Keratinocyte (primary cell): ENCODE measurements around the gene AGAP1. TPM values are rescaled to one million over a fixed set of nuclear protein-coding genes. Genes with fewer than 3 reads are reported as not detected.

ENCODE experiments used
- DNase-seq: peaks from one replicate; pipeline ENCODE4 v3.0.0-alpha.2; 2011; ENCODE audit warnings: low read depth, missing footprints, low spot score
- FAIRE-seq: peaks from 2 replicates; lab custom pipeline; 2011; peaks lifted over from hg19 to GRCh38; lab: Jason Lieb, UNC
- H2AFZ ChIP-seq: 2 replicates; pipeline ENCODE4 v1.6.0; 2012; ENCODE audit warnings: low read length, control low read depth, inconsistent platforms; ENCODE audit not compliant: control insufficient read depth
- H3K27ac ChIP-seq: 2 replicates; pipeline ENCODE4 v1.5.1; 2011; ENCODE audit warnings: low read length; ENCODE audit not compliant: control insufficient read depth, insufficient read depth
- H3K27me3 ChIP-seq: 3 replicates; pipeline ENCODE4 v1.6.0; 2011; ENCODE audit warnings: low read length; ENCODE audit not compliant: control insufficient read depth, insufficient read depth; ENCODE audit errors: extremely low read depth
- H3K36me3 ChIP-seq, 2 experiments: 2 replicates in 1 of 2; 3 replicates in 1 of 2; pipeline ENCODE4 v1.5.1; 2011; ENCODE audit warnings: low read length in 2 of 2, mild to moderate bottlenecking in 1 of 2; ENCODE audit not compliant: control insufficient read depth in 2 of 2, insufficient read depth in 2 of 2; ENCODE audit errors: extremely low read depth in 1 of 2
- H3K4me1 ChIP-seq: 3 replicates; pipeline ENCODE4 v1.5.1; 2011; ENCODE audit warnings: low read length; ENCODE audit not compliant: control insufficient read depth, insufficient read depth; ENCODE audit errors: extremely low read depth
- H3K4me2 ChIP-seq: 3 replicates; pipeline ENCODE4 v1.6.0; 2011; ENCODE audit warnings: low read depth, low read length; ENCODE audit not compliant: control insufficient read depth, insufficient read depth; ENCODE audit errors: extremely low read depth
- H3K4me3 ChIP-seq, 3 experiments: fragments of 200-600 bp in 1 of 3; sonication (generic) in 1 of 3; 2 replicates in 2 of 3; 3 replicates in 1 of 3; pipeline ENCODE4 v1.5.1; 2011 to 2016; ENCODE audit warnings: low read length in 3 of 3, mild to moderate bottlenecking in 3 of 3, control low read depth in 2 of 3, inconsistent platforms in 1 of 3, low read depth in 1 of 3, mixed read lengths in 1 of 3, mixed run types in 1 of 3, moderate library complexity in 1 of 3; ENCODE audit not compliant: control insufficient read depth in 2 of 3, insufficient read depth in 2 of 3; ENCODE audit errors: extremely low read depth in 1 of 3
- H3K79me2 ChIP-seq: 2 replicates; pipeline ENCODE4 v1.6.0; 2012; ENCODE audit warnings: low read length; ENCODE audit not compliant: control insufficient read depth, insufficient read depth
- H3K9ac ChIP-seq: 3 replicates; pipeline ENCODE4 v1.6.0; 2011; ENCODE audit warnings: low read length; ENCODE audit not compliant: control insufficient read depth, insufficient read depth; ENCODE audit errors: extremely low read depth
- H3K9me1 ChIP-seq: 3 replicates; pipeline ENCODE4 v1.6.0; 2011; ENCODE audit warnings: low read length; ENCODE audit not compliant: control insufficient read depth, insufficient read depth; ENCODE audit errors: extremely low read depth
- H3K9me3 ChIP-seq: 2 replicates; pipeline ENCODE4 v1.5.1; 2012; ENCODE audit warnings: low read depth, low read length; ENCODE audit not compliant: control insufficient read depth
- H4K20me1 ChIP-seq: 3 replicates; pipeline ENCODE4 v1.6.0; 2011; ENCODE audit warnings: low read length; ENCODE audit not compliant: control insufficient read depth, insufficient read depth; ENCODE audit errors: extremely low read depth
- EZH2 ChIP-seq: IDR thresholded peaks from one replicate; pipeline ENCODE4 v1.6.1; 2012; ENCODE audit warnings: inconsistent platforms, mild to moderate bottlenecking, low read length, moderate library complexity
- dilution Hi-C: fragments of 300-500 bp; cut with MboI; formaldehyde crosslinking; loops from one replicate; pipeline ENCODE4 v1.7.0; 2020; ENCODE audit warnings: low sequenced_read_pairs; ENCODE audit not compliant: extremely low pct_ligation_motif_present
- polyA plus RNA-seq, 5 experiments: library from polyadenylated mRNA; depleted of rRNA in 3 of 5; stranded (reverse) in 3 of 5; stranded (forward) in 1 of 5; unstranded in 1 of 5; fragments of >200 nt; gene quantifications; 1 replicate in 1 of 5; 2 replicates in 3 of 5; 3 replicates in 1 of 5; pipeline versions ENCODE4 v1.2.1 to v1.2.3, GENCODE V29; 2011 to 2012; ENCODE audit warnings: missing spikeins in 2 of 5, low read depth in 1 of 5, low replicate concordance in 1 of 5
- TF ChIP-seq, protein P1 (sequence below), 3 experiments: IDR thresholded peaks in 1 of 3; conservative IDR thresholded peaks in 1 of 3; optimal IDR thresholded peaks in 1 of 3; 2 replicates in 2 of 3; 3 replicates in 1 of 3; pipeline versions ENCODE3 to v1.5.1; 2011; ENCODE audit warnings: low read length in 3 of 3, mild to moderate bottlenecking in 3 of 3, moderate library complexity in 2 of 3, control low read depth in 1 of 3, inconsistent platforms in 1 of 3; ENCODE audit not compliant: insufficient read depth in 2 of 3; ENCODE audit errors: extremely low read depth in 1 of 3

Gene AGAP1
- polyA plus RNA-seq, 1 donor (not counting 4 experiments of a cell fraction or from before 2014, with no cell fraction given) = 12.6 TPM

DNA sequence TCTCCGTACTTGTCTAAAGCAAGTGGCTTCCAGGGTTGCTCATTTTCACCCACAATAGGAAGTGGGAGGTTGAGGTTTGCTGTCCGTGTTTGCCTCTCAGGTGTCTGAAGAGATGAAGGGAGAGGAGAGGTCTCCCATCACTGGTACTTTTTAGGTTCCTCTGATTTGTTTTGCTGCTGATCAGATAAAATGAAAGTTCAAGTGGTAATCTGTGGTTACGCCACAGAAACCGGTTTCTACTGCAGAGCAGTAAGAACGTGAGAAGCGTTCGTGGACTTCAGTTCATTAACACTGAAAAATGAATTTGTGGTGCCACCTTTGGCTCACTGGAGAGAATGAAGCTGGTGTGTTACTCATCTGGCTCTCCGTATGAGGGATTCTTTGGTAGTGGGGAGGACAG, 556.1 kb downstream of the AGAP1 start:
- no peak for TF ChIP-seq EZH2
- TF ChIP-seq, protein P1, sequence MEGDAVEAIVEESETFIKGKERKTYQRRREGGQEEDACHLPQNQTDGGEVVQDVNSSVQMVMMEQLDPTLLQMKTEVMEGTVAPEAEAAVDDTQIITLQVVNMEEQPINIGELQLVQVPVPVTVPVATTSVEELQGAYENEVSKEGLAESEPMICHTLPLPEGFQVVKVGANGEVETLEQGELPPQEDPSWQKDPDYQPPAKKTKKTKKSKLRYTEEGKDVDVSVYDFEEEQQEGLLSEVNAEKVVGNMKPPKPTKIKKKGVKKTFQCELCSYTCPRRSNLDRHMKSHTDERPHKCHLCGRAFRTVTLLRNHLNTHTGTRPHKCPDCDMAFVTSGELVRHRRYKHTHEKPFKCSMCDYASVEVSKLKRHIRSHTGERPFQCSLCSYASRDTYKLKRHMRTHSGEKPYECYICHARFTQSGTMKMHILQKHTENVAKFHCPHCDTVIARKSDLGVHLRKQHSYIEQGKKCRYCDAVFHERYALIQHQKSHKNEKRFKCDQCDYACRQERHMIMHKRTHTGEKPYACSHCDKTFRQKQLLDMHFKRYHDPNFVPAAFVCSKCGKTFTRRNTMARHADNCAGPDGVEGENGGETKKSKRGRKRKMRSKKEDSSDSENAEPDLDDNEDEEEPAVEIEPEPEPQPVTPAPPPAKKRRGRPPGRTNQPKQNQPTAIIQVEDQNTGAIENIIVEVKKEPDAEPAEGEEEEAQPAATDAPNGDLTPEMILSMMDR (optimal IDR thresholded peaks at IDR 0.05 in 1 of 3, IDR thresholded peaks at IDR 0.05 in 1 of 3, conservative IDR thresholded peaks at IDR 0.05 in 1 of 3; ENCODE audit: extremely low read depth in 1 of 3, insufficient read depth in 2 of 3, low read length in 3 of 3) = no peak
- H3K4me3 ChIP-seq = no peak overlapping the region
- DNase-seq (no peak), FAIRE-seq (no peak)
- no peak overlapping the region for H3K9ac ChIP-seq
- no peak overlapping the region for H2AFZ ChIP-seq
- H3K9me1 ChIP-seq = no peaks in the 10 kb centered on the region
- H3K27me3 ChIP-seq = no peaks in the 10 kb centered on the region
- peaks cover 3 to 5% of the 10 kb centered on the region in 2 experiments for H3K36me3 ChIP-seq
- H3K4me1 ChIP-seq = peaks cover 9% of the 10 kb centered on the region
- no peak overlapping the region for H3K4me2 ChIP-seq
- no peaks in the 10 kb centered on the region for H3K9me3 ChIP-seq
- no peaks in the 10 kb centered on the region for H3K79me2 ChIP-seq
- H4K20me1 ChIP-seq = no peaks in the 10 kb centered on the region
- H3K27ac ChIP-seq = no peak overlapping the region
- dilution Hi-C loops = no loop called here

DNA sequence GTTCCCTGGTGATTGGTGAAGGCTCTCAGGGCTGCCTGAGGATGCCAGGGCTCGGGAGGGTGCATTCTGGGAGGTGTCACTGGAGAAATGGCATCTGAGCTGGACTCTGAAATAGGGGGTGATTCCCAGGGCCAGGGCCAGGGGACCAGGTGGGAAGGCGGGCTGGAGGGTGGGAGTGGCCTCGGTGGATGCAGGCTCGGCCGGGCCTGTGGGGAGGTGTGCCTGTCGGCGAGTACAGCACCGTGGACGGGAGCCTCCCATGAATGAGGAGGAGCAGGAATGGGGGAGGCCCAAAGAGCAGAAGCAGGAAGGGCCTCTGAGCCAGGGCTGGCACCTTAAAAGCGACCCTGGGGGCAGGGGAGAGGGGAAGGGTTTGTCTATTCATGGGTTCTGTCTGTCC, 557.5 kb downstream of the AGAP1 start:
- Histone ChIP-seq H3K4me3 (no peak overlapping the region), H3K9me3 (no peaks in the 10 kb centered on the region), H2AFZ (no peak overlapping the region), H3K9ac (no peak overlapping the region), H3K27me3 (no peaks in the 10 kb centered on the region), H3K27ac (no peak overlapping the region), H3K4me2 (no peak overlapping the region), H4K20me1 (no peaks in the 10 kb centered on the region), H3K4me1 (peaks cover 4% of the 10 kb centered on the region), H3K79me2 (no peaks in the 10 kb centered on the region), H3K36me3 (peaks cover 3 to 5% of the 10 kb centered on the region in 2 experiments), H3K9me1 (no peaks in the 10 kb centered on the region)
- TF ChIP-seq, protein P1 (optimal IDR thresholded peaks at IDR 0.05 in 1 of 3, IDR thresholded peaks at IDR 0.05 in 1 of 3, conservative IDR thresholded peaks at IDR 0.05 in 1 of 3; ENCODE audit: extremely low read depth in 1 of 3, insufficient read depth in 2 of 3, low read length in 3 of 3) = no peak
- TF ChIP-seq EZH2 = no peak
- DNase-seq (no peak), FAIRE-seq (no peak)
- dilution Hi-C loops = no loop called here
